Activated CD8-positive, alpha-beta T cell treated with anti-CD3 and anti-CD28 coated beads for 36 hours (primary cell): ENCODE data around the gene MACF1. TPM values are rescaled to one million over a fixed set of nuclear protein-coding genes. Genes with fewer than 3 reads are reported as not detected.

Experiments used
- ATAC-seq: fragments of 200-7000 bp; cut with Tn5 transposase; one replicate; pipeline ENCODE4 v1.10.0; 2021; ENCODE audit warnings: mild to moderate bottlenecking, moderate library complexity
- CTCF ChIA-PET: fragments of 350-600 bp; sonication (Branson Sonifier 250); formaldehyde crosslinking; loops from one replicate; lab custom pipeline; 2021; ENCODE audit warnings: antibody characterized with exemption; lab: Charles Lee
- POLR2A ChIA-PET: fragments of 350-600 bp; sonication (Branson Sonifier 250); formaldehyde crosslinking; loops from one replicate; lab custom pipeline; 2021; ENCODE audit warnings: antibody characterized with exemption; lab: Charles Lee
- DNase-seq: peaks from one replicate; pipeline ENCODE4 v3.0.0-alpha.2; 2020
- H3K27ac Mint-ChIP-seq: one replicate; pipeline ENCODE4 v1.8.0; 2021; ENCODE audit warnings: mild to moderate bottlenecking, mixed read lengths
- H3K27me3 Mint-ChIP-seq: one replicate; pipeline ENCODE4 v1.8.0; 2021; ENCODE audit warnings: mixed read lengths
- H3K36me3 Mint-ChIP-seq: one replicate; pipeline ENCODE4 v1.8.0; 2021; ENCODE audit warnings: low read depth, mixed read lengths
- H3K4me1 Mint-ChIP-seq: one replicate; pipeline ENCODE4 v1.8.0; 2021; ENCODE audit warnings: low read depth, mixed read lengths
- H3K4me3 Mint-ChIP-seq: one replicate; pipeline ENCODE4 v1.8.0; 2021; ENCODE audit warnings: mild to moderate bottlenecking, moderate library complexity, mixed read lengths
- H3K9me3 Mint-ChIP-seq: one replicate; pipeline ENCODE4 v1.8.0; 2021; ENCODE audit warnings: mixed read lengths
- CTCF ChIP-seq: fragments of 200-600 bp; IDR thresholded peaks from one replicate; pipeline ENCODE4 v1.8.0; 2022; ENCODE audit warnings: antibody characterized with exemption, mild to moderate bottlenecking
- intact Hi-C: fragments of 100-400 bp; cut with micrococcal nuclease; formaldehyde crosslinking; loops from one replicate; pipeline ENCODE4 v1.10.0; 2022
- total RNA-seq, 2 experiments: library from RNA; stranded (reverse); gene quantifications; one replicate each; pipeline ENCODE4 v1.2.3, GENCODE V29; 2021

The MACF1 gene
- total RNA-seq, result 100 to 1,000 TPM; 201 to 215 TPM

- Mint-ChIP-seq H3K36me3 (peaks cover 14% of the 10 kb centered on the region), H3K4me3 (peak within 1 kb of the TSS; percentile 84), H3K27ac (peak within 1 kb of the TSS; percentile 95), H3K27me3 (no peaks in the 10 kb centered on the region), H3K9me3 (peaks cover 3% of the 10 kb centered on the region), H3K4me1 (peaks cover 42% of the 10 kb centered on the region)
- no peak for TF ChIP-seq CTCF
- ChIA-PET CTCF (interaction anchor here (0.7 to 9.1 kb wide), 13 partner anchors 10 to 157 kb away, joined by 3 to 150 read pairs (median 4); no protein-coding TSS in a partner anchor), POLR2A (interaction anchor here (0.9 to 6.1 kb wide), 11 partner anchors 11 to 61 kb away, joined by 3 to 85 read pairs (median 5); no protein-coding TSS in a partner anchor)
- intact Hi-C loops, result no loop called here
- DNase-seq (peak; percentile 65), ATAC-seq (peak; percentile 48)
These were observed at the start of gene MACF1 for GRCh38 chr1:39204441-39205081. Gene MACF1 (plus strand): TSS chr1:39204695. CDS start chr1:39205023, 328 bp downstream.

- ChIA-PET CTCF (interaction anchor here (0.9 to 1.8 kb wide), 2 partner anchors 59 to 382 kb away, joined by 3 to 5 read pairs; no protein-coding TSS in a partner anchor), POLR2A (no interaction called here)
- no peak overlapping the region for H3K4me3 Mint-ChIP-seq
- H3K27me3 Mint-ChIP-seq, result no peaks in the 10 kb centered on the region
- intact Hi-C loops, result no loop called here
- H3K4me1 Mint-ChIP-seq, result peaks cover 11% of the 10 kb centered on the region
- DNase-seq (no peak), ATAC-seq (no peak)
- no peak for TF ChIP-seq CTCF
- H3K36me3 Mint-ChIP-seq, result no peaks in the 10 kb centered on the region
- H3K27ac Mint-ChIP-seq, result no peak overlapping the region
- H3K9me3 Mint-ChIP-seq, result no peaks in the 10 kb centered on the region
These were observed 47.2 kb upstream of the MACF1 start for GRCh38 chr1:39157304-39157703.

- ATAC-seq (no peak), DNase-seq (peak; percentile 8)
- Mint-ChIP-seq H3K27me3 (no peaks in the 10 kb centered on the region), H3K4me3 (no peak overlapping the region), H3K36me3 (no peaks in the 10 kb centered on the region), H3K4me1 (peaks cover 20% of the 10 kb centered on the region), H3K9me3 (no peaks in the 10 kb centered on the region), H3K27ac (no peak overlapping the region)
- TF ChIP-seq CTCF, result no peak
- ChIA-PET CTCF (interaction anchor here (0.9 to 2.5 kb wide), 4 partner anchors 33 to 229 kb away, joined by 3 to 9 read pairs (median 4); no protein-coding TSS in a partner anchor), POLR2A (no interaction called here)
- intact Hi-C loops, result no loop called here
These were observed 46.0 kb upstream of the MACF1 start for GRCh38 chr1:39158327-39159086.

GRCh38 chr1:39159224-39160036 lies 45.1 kb upstream of the MACF1 start:
- no peak overlapping the region for H3K27ac Mint-ChIP-seq
- POLR2A ChIA-PET, result no interaction called here
- ATAC-seq, result no peak

More at GRCh38 chr1:39159224-39160036, 45.1 kb upstream of the MACF1 start:
- no peaks in the 10 kb centered on the region for H3K27me3 Mint-ChIP-seq
- intact Hi-C loops, result no loop called here
- H3K9me3 Mint-ChIP-seq, result no peaks in the 10 kb centered on the region
- H3K4me1 Mint-ChIP-seq, result peaks cover 24% of the 10 kb centered on the region
- no peak for TF ChIP-seq CTCF
- H3K36me3 Mint-ChIP-seq, result no peaks in the 10 kb centered on the region
- H3K4me3 Mint-ChIP-seq, result no peak overlapping the region
- DNase-seq, result no peak
- CTCF ChIA-PET, result interaction anchor here (2.5 kb wide), 1 partner anchor 32 kb away, joined by 9 read pairs; no protein-coding TSS in a partner anchor
